Measurements from ENCODE around the gene CLCN1.

CLCN1 gene

DNA sequence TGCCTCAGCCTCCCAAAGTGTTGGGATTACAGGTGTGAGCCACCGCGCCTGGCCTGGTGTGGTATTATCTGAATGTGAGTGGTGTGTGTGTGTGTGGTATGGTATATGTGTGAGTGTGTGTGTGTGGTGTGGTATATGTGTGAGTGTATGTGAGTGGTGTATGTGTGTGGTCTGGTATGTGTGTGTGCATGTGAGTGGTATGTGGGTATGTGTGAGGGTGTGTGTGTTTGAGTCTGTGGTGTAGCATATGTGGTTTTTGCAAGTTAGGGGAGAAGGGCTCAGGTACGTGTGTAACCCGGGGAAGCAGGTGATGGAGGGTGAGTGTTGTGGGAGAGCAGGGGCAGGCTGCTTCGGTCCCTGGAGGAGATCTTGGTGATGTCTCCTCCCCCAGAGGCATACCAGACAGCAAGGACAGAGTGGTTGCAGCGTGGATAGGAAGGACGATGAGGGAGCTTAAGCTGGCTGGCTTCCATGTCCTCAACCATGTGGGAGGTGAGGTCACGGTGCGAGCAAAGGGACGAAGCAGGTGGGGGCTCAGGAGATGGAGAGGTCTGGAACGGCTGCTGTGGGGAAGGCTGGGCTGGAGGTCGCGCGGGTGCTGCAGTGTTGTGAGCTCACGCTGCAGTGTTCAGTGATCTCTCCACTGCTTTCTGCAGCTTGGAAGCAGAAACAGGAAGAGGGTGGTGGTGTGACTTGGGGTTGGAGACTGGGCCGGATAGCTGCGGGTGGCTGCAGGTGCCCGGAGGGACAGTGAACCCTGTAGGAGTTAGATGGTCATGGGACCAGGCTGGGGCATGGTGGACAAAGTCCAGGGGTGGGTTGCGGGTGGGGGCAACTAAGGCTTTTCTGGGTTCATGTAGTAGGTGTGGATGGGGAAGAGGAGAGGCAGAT is 70.2 kb downstream of the CLCN1 start:
- no peaks in the 10 kb centered on the region for H3K79me2 ChIP-seq (ENCODE audit: low read length)
- no peak for DNase-seq
- H3K9me2 ChIP-seq (replicated peaks; ENCODE audit: insufficient read depth, low read length): no peaks in the 10 kb centered on the region
- H3K4me2 ChIP-seq (ENCODE audit: low read depth, low read length): no peak overlapping the region
- H3K9ac ChIP-seq (ENCODE audit: low read length): no peak overlapping the region
- no peaks in the 10 kb centered on the region for H3K9me3 ChIP-seq (replicated peaks; ENCODE audit: insufficient read depth, low read length)
- no peaks in the 10 kb centered on the region for H3F3A ChIP-seq (ENCODE audit: insufficient read depth, low read length)
- H3K27ac ChIP-seq (ENCODE audit: low read length): no peak overlapping the region
- no peaks in the 10 kb centered on the region for H3K4me1 ChIP-seq (ENCODE audit: low read length)
- H3K4me3 ChIP-seq (ENCODE audit: low read length): no peak overlapping the region
- H2AFZ ChIP-seq (ENCODE audit: low read length): no peak overlapping the region
- H4K20me1 ChIP-seq (ENCODE audit: insufficient read depth, low read length): no peaks in the 10 kb centered on the region
- no peaks in the 10 kb centered on the region for H3K27me3 ChIP-seq (replicated peaks; ENCODE audit: insufficient read depth, low read length)
- H3K36me3 ChIP-seq (replicated peaks; ENCODE audit: insufficient read depth, low read length): no peaks in the 10 kb centered on the region
- no peak for TF ChIP-seq EZH2 (optimal IDR thresholded peaks at IDR 0.05; ENCODE audit: low read depth, low read length)
- TF ChIP-seq, protein P1, sequence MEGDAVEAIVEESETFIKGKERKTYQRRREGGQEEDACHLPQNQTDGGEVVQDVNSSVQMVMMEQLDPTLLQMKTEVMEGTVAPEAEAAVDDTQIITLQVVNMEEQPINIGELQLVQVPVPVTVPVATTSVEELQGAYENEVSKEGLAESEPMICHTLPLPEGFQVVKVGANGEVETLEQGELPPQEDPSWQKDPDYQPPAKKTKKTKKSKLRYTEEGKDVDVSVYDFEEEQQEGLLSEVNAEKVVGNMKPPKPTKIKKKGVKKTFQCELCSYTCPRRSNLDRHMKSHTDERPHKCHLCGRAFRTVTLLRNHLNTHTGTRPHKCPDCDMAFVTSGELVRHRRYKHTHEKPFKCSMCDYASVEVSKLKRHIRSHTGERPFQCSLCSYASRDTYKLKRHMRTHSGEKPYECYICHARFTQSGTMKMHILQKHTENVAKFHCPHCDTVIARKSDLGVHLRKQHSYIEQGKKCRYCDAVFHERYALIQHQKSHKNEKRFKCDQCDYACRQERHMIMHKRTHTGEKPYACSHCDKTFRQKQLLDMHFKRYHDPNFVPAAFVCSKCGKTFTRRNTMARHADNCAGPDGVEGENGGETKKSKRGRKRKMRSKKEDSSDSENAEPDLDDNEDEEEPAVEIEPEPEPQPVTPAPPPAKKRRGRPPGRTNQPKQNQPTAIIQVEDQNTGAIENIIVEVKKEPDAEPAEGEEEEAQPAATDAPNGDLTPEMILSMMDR (IDR thresholded peaks at IDR 0.05; ENCODE audit: low read length): no peak

DNA sequence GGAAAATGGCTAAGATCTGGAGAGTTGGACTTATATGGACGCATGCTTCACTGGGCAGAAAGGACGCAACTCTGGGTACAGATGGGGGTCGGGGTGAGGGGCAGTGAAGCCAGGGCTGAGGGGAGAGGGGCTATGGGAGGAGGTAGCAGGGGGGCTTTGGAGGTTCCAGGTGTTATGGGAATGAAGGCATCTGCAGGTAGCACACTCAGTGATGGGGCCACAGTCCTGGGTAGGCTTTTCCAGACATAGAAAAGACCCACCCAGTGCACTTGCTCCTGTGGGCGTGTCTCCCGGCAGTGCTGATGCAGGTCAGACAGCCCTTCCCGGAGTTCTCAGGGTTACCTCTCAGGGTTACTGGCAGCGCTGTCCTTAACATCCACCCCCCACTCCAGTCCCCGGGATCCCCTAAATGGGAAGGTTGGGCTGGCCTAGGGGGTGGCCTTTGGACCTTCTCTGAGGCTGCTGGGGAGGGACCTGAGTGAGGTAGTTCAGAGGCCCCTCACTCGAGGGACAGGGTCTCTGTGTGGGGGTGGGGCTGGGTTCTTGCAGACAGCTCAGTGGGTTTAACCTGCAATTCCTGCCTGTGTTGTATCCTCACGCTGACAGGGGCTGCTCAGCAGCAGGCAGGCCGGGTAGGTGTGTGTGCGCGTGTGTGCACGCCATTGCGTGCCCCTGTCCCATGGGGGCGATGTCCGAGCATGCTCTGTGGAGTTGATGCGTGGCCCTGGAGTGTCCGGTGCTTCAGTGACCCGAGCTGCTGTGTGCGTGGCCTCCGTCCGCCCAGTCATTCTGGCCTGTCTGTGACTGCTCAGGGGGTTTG is 71.5 kb downstream of the CLCN1 start:
- no peak overlapping the region for H2AFZ ChIP-seq (ENCODE audit: low read length)
- no peaks in the 10 kb centered on the region for H3K27me3 ChIP-seq (replicated peaks; ENCODE audit: insufficient read depth, low read length)
- H3K4me2 ChIP-seq (ENCODE audit: low read depth, low read length): no peak overlapping the region
- no peaks in the 10 kb centered on the region for H3K9me2 ChIP-seq (replicated peaks; ENCODE audit: insufficient read depth, low read length)
- H3K9ac ChIP-seq (ENCODE audit: low read length): no peak overlapping the region
- no peak for TF ChIP-seq EZH2phosphoT487 (IDR thresholded peaks at IDR 0.05; ENCODE audit: low read length)
- no peaks in the 10 kb centered on the region for H4K20me1 ChIP-seq (ENCODE audit: insufficient read depth, low read length)
- H3F3A ChIP-seq (ENCODE audit: insufficient read depth, low read length): no peaks in the 10 kb centered on the region
- no peaks in the 10 kb centered on the region for H3K9me3 ChIP-seq (replicated peaks; ENCODE audit: insufficient read depth, low read length)
- DNase-seq: no peak
- H3K4me3 ChIP-seq (ENCODE audit: low read length): no peak overlapping the region
- no peaks in the 10 kb centered on the region for H3K79me2 ChIP-seq (ENCODE audit: low read length)
- H3K36me3 ChIP-seq (replicated peaks; ENCODE audit: insufficient read depth, low read length): no peaks in the 10 kb centered on the region
- no peak overlapping the region for H3K27ac ChIP-seq (ENCODE audit: low read length)
- no peaks in the 10 kb centered on the region for H3K4me1 ChIP-seq (ENCODE audit: low read length)

DNA sequence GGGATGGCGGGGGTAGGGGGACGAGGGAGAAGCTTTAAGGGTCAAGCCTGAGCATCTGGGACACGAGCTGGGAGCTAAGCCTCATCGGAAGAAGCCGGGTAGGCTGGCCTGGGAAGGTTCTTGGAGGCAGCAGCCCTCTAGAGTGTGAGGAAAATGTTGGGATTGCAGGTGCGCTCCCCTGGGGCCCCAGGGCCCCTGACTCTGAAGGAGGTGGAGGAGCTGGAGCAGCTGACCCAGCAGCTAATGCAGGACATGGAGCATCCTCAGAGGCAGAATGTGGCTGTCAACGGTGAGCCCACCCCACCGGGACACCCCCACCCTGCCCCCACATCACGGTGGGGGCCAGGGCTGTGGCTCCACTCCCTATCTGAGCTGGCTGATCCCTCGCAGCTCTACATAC is 72.1 kb downstream of the CLCN1 start:
- Histone ChIP-seq H3F3A (ENCODE audit: insufficient read depth, low read length) (no peaks in the 10 kb centered on the region), H3K9me2 (replicated peaks; ENCODE audit: insufficient read depth, low read length) (no peaks in the 10 kb centered on the region), H4K20me1 (ENCODE audit: insufficient read depth, low read length) (no peaks in the 10 kb centered on the region), H3K4me2 (ENCODE audit: low read depth, low read length) (no peak overlapping the region), H3K4me1 (ENCODE audit: low read length) (no peaks in the 10 kb centered on the region), H3K4me3 (ENCODE audit: low read length) (no peak overlapping the region), H2AFZ (ENCODE audit: low read length) (no peak overlapping the region), H3K79me2 (ENCODE audit: low read length) (no peaks in the 10 kb centered on the region), H3K27me3 (replicated peaks; ENCODE audit: insufficient read depth, low read length) (no peaks in the 10 kb centered on the region), H3K9me3 (replicated peaks; ENCODE audit: insufficient read depth, low read length) (no peaks in the 10 kb centered on the region), H3K36me3 (replicated peaks; ENCODE audit: insufficient read depth, low read length) (no peaks in the 10 kb centered on the region), H3K9ac (ENCODE audit: low read length) (no peak overlapping the region), H3K27ac (ENCODE audit: low read length) (no peak overlapping the region)
- TF ChIP-seq EZH2phosphoT487 (IDR thresholded peaks at IDR 0.05; ENCODE audit: low read length) (no peak), EZH2 (optimal IDR thresholded peaks at IDR 0.05; ENCODE audit: low read depth, low read length) (no peak)
- TF ChIP-seq, protein P1 (IDR thresholded peaks at IDR 0.05; ENCODE audit: low read length): no peak
- DNase-seq: no peak
